Activated CD8-positive, alpha-beta T cell treated with anti-CD3 and anti-CD28 coated beads for 36 hours (primary cell): ENCODE data around the gene FGF3. TPM values are rescaled to one million over a fixed set of nuclear protein-coding genes. Genes with fewer than 3 reads are reported as not detected.

Experiments
- ATAC-seq: fragments of 200-7000 bp; cut with Tn5 transposase; one replicate; pipeline ENCODE4 v1.10.0; 2021; ENCODE audit warnings: mild to moderate bottlenecking, moderate library complexity
- CTCF ChIA-PET: fragments of 350-600 bp; sonication (Branson Sonifier 250); formaldehyde crosslinking; loops from one replicate; lab custom pipeline; 2021; ENCODE audit warnings: antibody characterized with exemption; lab: Charles Lee
- POLR2A ChIA-PET: fragments of 350-600 bp; sonication (Branson Sonifier 250); formaldehyde crosslinking; loops from one replicate; lab custom pipeline; 2021; ENCODE audit warnings: antibody characterized with exemption; lab: Charles Lee
- DNase-seq: peaks from one replicate; pipeline ENCODE4 v3.0.0-alpha.2; 2020
- H3K27ac Mint-ChIP-seq: one replicate; pipeline ENCODE4 v1.8.0; 2021; ENCODE audit warnings: mild to moderate bottlenecking, mixed read lengths
- H3K27me3 Mint-ChIP-seq: one replicate; pipeline ENCODE4 v1.8.0; 2021; ENCODE audit warnings: mixed read lengths
- H3K36me3 Mint-ChIP-seq: one replicate; pipeline ENCODE4 v1.8.0; 2021; ENCODE audit warnings: low read depth, mixed read lengths
- H3K4me1 Mint-ChIP-seq: one replicate; pipeline ENCODE4 v1.8.0; 2021; ENCODE audit warnings: low read depth, mixed read lengths
- H3K4me3 Mint-ChIP-seq: one replicate; pipeline ENCODE4 v1.8.0; 2021; ENCODE audit warnings: mild to moderate bottlenecking, moderate library complexity, mixed read lengths
- H3K9me3 Mint-ChIP-seq: one replicate; pipeline ENCODE4 v1.8.0; 2021; ENCODE audit warnings: mixed read lengths
- CTCF ChIP-seq: fragments of 200-600 bp; IDR thresholded peaks from one replicate; pipeline ENCODE4 v1.8.0; 2022; ENCODE audit warnings: antibody characterized with exemption, mild to moderate bottlenecking
- intact Hi-C: fragments of 100-400 bp; cut with micrococcal nuclease; formaldehyde crosslinking; loops from one replicate; pipeline ENCODE4 v1.10.0; 2022
- total RNA-seq, 2 experiments: library from RNA; stranded (reverse); gene quantifications; one replicate each; pipeline ENCODE4 v1.2.3, GENCODE V29; 2021

The FGF3 gene
- total RNA-seq, 2 experiments from 2014 or later: not detected

- ChIA-PET CTCF (no interaction called here), POLR2A (no interaction called here)
- Mint-ChIP-seq H3K27me3 (peaks cover 17% of the 10 kb centered on the region), H3K4me3 (no peak overlapping the region), H3K4me1 (no peaks in the 10 kb centered on the region), H3K36me3 (no peaks in the 10 kb centered on the region), H3K27ac (no peak overlapping the region), H3K9me3 (no peaks in the 10 kb centered on the region)
- ATAC-seq (no peak), DNase-seq (no peak)
- intact Hi-C loops: no loop called here
- TF ChIP-seq CTCF: no peak
Measured at GRCh38 chr11:69830086-69830485, 10.9 kb upstream of the FGF3 start.

DNA sequence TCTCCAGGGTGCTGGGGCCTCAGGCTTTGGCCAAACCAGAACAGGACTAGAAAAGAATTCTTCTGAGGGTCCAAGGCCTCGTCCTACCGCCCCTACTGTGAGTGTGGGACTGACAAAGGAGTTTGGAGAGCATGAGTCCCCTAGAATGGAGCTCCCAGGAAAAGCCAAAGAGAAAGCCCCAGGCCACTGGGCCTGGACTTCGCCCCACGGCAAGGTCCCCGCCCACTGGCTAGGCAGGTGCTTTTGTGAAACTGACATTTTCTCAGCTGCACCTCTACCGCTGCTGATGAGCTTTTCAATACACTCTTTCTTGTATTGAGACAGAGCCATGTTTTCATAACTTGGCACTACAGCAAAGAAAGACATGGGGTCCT, 9.7 kb upstream of the FGF3 start:
- H3K27ac Mint-ChIP-seq: no peak overlapping the region
- H3K4me1 Mint-ChIP-seq: no peaks in the 10 kb centered on the region
- no peaks in the 10 kb centered on the region for H3K9me3 Mint-ChIP-seq
- no peaks in the 10 kb centered on the region for H3K36me3 Mint-ChIP-seq
- no peak overlapping the region for H3K4me3 Mint-ChIP-seq
- intact Hi-C loops: no loop called here
- no peak for TF ChIP-seq CTCF
- CTCF ChIA-PET: no interaction called here
- H3K27me3 Mint-ChIP-seq: peaks cover 13% of the 10 kb centered on the region
- ATAC-seq (no peak), DNase-seq (no peak)
- POLR2A ChIA-PET: interaction anchor here (0.5 kb wide), 1 partner anchor 12 kb away, joined by 3 read pairs; no protein-coding TSS in a partner anchor

DNA sequence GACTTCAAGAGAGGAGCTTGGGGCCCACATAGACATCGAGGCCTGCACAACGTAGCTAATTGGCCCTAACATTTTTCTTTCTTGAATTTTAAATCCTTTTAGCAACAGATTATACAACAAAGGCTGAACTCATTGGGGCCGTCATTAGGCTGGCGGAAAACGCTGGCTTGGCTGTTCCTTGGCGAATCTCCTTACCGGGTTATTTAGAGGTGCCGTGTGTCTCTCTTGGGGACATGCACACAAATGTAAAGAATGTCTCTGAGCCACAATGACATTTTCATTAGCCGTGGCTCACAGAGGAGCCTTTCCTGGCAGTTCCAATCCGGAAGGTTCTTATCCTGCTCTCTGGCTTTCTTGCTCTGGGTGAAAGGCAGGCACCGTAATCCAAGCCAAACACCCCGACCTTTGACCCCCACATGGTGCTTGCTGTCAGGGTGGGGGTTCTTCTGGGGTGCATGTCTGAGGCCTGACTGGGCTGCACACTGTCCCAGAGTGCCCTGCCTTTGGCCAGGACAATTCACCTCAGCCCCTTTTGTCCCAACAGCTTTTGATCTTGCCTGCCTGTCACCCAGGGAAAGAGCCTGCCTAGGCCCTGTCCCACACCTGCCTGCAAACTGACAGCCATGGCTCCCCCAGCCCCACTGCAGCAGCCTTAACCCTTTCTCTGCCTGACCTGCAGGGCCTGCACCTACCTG, 9.2 kb upstream of the FGF3 start:
- H3K36me3 Mint-ChIP-seq: no peaks in the 10 kb centered on the region
- H3K27me3 Mint-ChIP-seq: peaks cover 10% of the 10 kb centered on the region
- ChIA-PET CTCF (no interaction called here), POLR2A (no interaction called here)
- no peak overlapping the region for H3K4me3 Mint-ChIP-seq
- intact Hi-C loops: no loop called here
- H3K27ac Mint-ChIP-seq: no peak overlapping the region
- no peak for ATAC-seq
- no peak for DNase-seq
- H3K9me3 Mint-ChIP-seq: no peaks in the 10 kb centered on the region
- H3K4me1 Mint-ChIP-seq: no peaks in the 10 kb centered on the region
- no peak for TF ChIP-seq CTCF

- H3K27ac Mint-ChIP-seq: no peak overlapping the region
- ChIA-PET POLR2A (no interaction called here), CTCF (no interaction called here)
- H3K4me3 Mint-ChIP-seq: no peak overlapping the region
- H3K9me3 Mint-ChIP-seq: no peaks in the 10 kb centered on the region
- intact Hi-C loops: no loop called here
- no peaks in the 10 kb centered on the region for H3K4me1 Mint-ChIP-seq
- DNase-seq (no peak), ATAC-seq (no peak)
- no peak for TF ChIP-seq CTCF
- no peaks in the 10 kb centered on the region for H3K36me3 Mint-ChIP-seq
- peaks cover 2% of the 10 kb centered on the region for H3K27me3 Mint-ChIP-seq
Measured at GRCh38 chr11:69826773-69827172, 7.6 kb upstream of the FGF3 start.

DNA sequence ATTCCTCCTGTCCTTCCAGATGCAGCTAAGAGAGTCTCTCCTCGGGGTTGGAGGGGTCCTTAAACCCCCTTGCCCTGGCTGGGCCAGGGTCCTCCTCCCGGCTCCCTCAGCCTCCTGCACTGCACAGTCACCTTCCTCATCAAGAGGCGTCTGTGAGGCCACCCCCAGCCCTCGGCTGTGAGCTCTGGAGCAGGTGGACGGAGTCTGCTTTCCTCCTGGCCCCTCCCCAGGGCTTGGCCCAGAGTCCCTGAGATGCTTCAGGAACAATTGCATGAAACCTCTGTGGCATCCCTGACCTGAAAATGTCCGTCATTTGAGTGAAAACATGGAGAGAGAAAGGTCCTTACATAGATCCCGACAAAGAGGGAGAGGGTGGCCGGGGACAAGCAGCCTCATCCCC, 6.7 kb upstream of the FGF3 start:
- Mint-ChIP-seq H3K4me1 (no peaks in the 10 kb centered on the region), H3K4me3 (no peak overlapping the region), H3K9me3 (no peaks in the 10 kb centered on the region), H3K27me3 (peaks cover 2% of the 10 kb centered on the region), H3K27ac (no peak overlapping the region), H3K36me3 (no peaks in the 10 kb centered on the region)
- TF ChIP-seq CTCF: no peak
- ATAC-seq: no peak
- ChIA-PET POLR2A (no interaction called here), CTCF (no interaction called here)
- intact Hi-C loops: no loop called here
- no peak for DNase-seq
